Suppressor macrophage treated with lipopolysaccharide for 4 hours (primary cell): ENCODE results near the gene ZIM2.
"Not testable (repeated sequence)": the region's sequence is repeated elsewhere in the genome, so short reads cannot be mapped to it uniquely, and the experiment has no call there.

ENCODE experiments used
- DNase-seq: peaks from one replicate; pipeline ENCODE4 v3.0.0-alpha.2; 2020

The ZIM2 gene

DNA sequence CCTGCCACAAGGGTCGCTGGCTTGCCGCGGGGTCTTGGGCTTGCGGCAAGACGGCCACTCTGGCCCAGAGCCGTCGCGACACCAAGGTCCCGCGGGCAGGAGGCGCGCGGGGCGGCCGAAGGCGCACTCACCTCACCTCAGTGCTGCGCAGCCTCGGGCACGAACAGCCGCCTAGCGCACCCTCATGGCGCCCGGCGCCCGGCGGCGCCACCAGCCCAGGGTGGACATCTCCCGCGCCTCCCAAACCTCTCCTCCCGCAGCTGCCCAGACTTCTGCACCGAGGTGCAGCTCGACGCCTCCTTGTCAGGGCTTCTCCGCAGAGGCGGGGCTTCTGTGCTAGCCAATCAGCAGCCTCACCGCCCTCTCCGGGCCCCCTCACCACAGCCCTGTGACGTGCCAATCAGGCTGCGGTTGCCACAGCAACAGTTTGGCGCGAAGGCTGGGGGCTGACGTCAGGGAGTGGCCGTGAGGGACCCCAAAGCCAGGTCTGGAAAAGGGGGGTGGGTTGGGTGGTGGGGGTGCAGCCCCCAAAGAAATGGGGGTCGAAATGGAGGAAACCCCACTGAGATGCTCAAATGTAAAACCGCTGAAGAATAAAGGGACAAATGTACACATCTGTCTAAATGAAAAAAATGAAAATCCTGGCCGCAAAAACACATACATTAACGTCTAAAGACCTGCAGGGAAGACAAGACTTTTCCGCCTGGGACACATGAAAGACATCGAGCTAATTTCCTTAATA is at the start of gene ZIM2, which contains the start of gene PEG3:
ZIM2 (minus strand) TSS at position 276 of the 742 bp plus-strand sequence. CDS start 16,449 bp downstream, outside the sequence.
PEG3 (minus strand) TSS at position 276 of the 742 bp plus-strand sequence. CDS start 16,071 bp downstream, outside the sequence.
- DNase-seq: no peak

- no peak for DNase-seq
Measured at GRCh38 chr19:56885173-56885985, 44.9 kb upstream of the ZIM2 start.

GRCh38 chr19:56884441-56884840 is 43.9 kb upstream of the ZIM2 start:
- DNase-seq: no peak

GRCh38 chr19:56880592-56881190 is 40.2 kb upstream of the ZIM2 start:
- no peak for DNase-seq

DNA sequence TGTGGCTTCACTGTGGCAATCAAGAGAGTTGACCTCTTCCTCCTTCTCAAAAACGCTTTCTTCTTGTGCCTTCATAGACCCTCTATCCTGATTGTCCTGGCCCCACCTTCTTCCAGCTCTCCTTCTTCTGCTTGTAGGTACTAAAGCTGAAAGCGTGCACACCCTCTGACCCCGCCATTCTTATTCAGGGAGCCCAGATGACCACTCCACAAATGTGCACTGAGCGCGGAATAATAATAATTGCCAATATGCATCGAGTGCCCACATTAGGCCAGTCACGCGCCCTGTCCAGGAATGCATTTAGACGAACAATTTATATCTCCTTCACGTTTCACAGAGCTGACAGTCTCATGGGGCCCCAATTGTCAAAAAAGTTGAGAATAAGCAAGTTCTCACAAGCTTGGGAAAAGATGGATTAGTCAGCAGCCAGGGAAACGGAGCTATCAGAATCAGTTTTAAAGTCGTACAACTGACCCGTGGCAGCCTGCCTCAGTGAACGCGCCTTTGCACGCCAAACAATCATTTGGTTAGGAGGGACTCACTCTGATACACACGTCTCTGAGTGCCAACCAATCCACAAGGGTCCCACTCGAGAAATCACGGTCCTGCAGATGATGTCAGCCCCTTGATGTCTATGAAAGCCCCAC is 36.7 kb upstream of the ZIM2 start:
- DNase-seq: no peak

DNA sequence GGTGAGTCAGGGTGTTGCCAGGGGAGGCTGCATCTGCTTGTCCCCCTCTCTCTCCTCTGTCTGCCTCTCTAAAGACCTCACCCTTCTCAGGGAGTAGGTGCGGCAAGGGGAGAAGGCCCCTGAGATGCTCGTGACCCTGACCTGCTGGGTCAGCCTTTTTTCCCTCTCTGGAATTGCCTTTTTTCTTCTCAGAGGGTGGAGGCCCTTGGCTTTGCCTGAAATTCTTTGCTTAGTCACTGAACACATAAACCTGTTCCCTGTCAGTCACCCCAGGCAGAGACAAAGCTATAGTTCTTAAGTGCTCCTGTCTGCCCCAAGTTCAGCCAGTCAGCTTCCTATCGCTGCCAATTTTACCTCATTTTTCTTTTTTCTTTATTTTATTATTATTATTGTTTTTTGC is 35.2 kb upstream of the ZIM2 start:
- DNase-seq: no peak

DNA sequence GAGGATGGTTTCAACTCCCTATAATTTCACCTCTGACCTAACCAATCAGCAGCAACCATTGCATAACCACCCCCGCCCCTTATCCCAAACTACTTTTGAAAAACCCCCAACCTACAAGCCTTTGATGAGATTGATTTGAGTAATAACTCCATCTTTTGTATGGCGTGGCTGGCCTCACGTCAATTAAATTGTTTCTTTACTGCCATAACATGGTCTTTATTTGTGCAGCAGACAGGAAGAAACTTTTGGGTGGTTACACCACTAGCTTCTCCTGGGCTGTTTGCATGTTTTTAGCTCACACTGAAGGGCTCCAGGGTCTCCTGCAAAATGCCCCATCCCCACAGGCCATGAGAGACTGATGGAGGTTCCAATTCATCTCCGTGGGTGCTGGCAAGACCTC is 34.0 kb upstream of the ZIM2 start:
- no peak for DNase-seq

GRCh38 chr19:56873493-56873892 is 33.0 kb upstream of the ZIM2 start:
- DNase-seq: no peak

GRCh38 chr19:56869886-56870285 is 29.4 kb upstream of the ZIM2 start:
- DNase-seq: no peak

GRCh38 chr19:56868446-56868845 is 27.9 kb upstream of the ZIM2 start:
- DNase-seq: no peak

DNA sequence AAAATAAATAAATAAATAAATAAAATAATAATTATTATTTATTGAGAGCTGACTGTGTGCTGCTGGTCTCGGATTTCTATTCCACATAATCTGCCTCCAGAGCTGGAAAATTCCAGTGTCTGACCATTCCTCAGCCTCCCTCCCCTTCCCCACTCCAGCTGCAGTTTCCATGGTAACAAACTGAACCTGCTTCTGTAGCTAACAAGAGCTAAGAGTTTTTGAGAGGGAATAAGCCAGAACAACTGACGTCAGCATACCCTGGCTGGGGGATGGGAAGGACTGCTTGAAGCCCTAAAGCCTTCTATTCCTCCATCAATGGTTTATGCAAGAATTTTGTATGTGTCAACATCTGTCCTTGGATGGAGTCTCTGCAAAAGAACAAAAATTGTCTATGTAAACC is 26.0 kb upstream of the ZIM2 start:
- DNase-seq: no peak

- no peak for DNase-seq
Measured at GRCh38 chr19:56864443-56865125, 24.1 kb upstream of the ZIM2 start.

- DNase-seq: no peak
Measured at GRCh38 chr19:56862741-56863140, 22.2 kb upstream of the ZIM2 start.

- DNase-seq: not testable (repeated sequence)
Measured at GRCh38 chr19:56860409-56860808, 19.9 kb upstream of the ZIM2 start.

DNA sequence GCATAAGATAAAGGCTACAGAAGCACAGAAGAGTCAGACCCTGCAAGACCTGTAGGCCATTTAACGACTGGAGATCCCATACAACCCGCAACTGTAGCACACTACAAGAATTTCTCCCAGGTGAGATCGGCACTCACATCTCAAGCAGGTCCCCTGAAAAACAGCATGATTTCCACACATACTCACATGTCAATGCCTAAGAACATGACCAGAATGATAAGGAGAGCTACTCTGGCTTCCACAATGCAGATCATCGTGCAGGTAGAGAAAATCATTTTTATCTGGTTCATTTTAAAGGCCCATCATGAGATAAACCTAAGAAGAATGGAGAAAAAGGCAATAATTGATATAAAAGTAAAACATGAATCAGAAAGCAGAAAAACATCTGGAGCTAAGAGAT is 17.5 kb upstream of the ZIM2 start:
- no peak for DNase-seq

DNA sequence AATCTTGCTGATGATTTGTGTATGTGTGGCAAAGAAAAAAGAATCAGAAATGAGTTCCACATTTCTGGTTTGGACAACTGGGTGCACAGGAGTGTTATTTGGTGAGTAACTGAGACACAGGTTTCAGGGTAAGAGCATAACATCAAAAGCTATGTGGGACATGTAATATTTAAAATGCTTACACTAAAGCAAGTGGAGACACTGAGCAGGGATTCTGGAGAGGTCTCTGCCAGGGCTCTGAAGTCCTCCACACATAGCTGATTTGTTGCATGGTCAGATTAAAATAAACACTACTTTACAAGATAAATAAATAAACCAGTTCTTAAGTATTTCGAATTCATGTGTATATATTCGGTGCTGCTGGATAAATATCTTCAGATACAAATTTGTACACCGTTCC is 16.3 kb upstream of the ZIM2 start:
- DNase-seq: no peak

DNA sequence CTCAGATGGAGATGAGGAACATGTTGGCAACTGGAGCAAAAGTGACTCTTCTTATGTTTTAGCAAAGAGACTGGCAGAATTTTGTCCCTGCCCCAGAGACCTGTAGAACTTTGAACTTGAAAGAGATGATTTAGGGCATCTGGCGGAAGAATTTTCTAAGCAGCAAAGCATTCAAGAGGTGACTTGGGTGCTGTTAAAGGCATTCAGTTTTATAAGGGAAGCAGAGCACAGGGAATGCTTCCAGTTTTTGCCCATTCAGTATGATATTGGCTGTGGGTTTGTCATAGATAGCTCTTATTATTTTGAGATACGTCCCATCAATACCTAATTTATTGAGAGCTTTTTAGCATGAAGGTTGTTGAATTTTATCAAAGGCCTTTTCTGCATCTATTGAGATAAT is 11.8 kb upstream of the ZIM2 start:
- not testable (repeated sequence) for DNase-seq

DNA sequence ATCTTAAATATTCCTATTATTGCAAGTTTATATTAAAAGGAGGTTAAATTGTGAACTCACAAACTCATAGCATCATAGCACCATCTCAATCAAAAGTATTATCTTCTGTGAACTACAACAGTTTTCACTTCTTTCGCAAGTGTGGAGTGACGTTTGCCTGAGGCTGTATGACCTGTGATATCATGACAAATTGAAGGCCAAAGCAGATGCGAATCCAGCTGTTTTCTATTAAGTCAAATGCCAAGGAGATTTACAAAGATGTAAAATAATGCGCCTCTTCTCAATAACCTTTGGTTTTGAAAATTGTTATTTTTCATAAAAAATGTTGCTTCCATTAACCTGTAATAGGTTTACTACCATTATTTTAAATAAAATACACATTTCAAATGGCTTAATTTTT is 7.6 kb upstream of the ZIM2 start:
- DNase-seq: no peak

- DNase-seq: no peak
Measured at GRCh38 chr19:56842412-56842811, 1.9 kb upstream of the ZIM2 start.

DNA sequence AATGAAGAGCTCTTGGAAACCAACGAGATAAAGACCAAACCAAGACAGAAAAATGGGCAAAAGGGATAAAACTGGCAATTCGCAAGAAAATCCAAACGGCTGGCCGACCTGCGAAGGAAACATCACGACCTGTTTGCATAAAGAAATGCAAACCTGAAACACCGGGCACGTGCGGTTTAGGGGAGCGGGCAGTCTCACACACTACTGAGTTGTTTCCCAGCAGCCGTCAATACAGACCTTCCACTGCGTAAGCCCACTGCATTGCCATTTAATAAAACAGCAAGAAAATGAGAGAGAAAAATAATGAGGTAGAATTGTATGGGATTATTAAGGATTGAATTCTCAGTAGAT is 642 bp upstream of the ZIM2 start:
- no peak for DNase-seq

GRCh38 chr19:56839652-56840450 is 675 bp downstream of the ZIM2 start:
- peak; percentile 82 for DNase-seq
